Prostate gland (tissue), 2 donors: ENCODE results near the gene TBX2. TPM values are rescaled to one million over a fixed set of nuclear protein-coding genes. Genes with fewer than 3 reads are reported as not detected.

Experiments
- DNase-seq: peaks from one replicate; pipeline ENCODE4 v3.0.0-alpha.2; 2019; ENCODE audit warnings: low spot score
- H3K27ac ChIP-seq, 2 donors: fragments of 200-600 bp; sonication (generic); 2 replicates each; pipeline ENCODE4 v1.5.1; 2017 to 2019
- H3K27me3 ChIP-seq: fragments of 200-600 bp; sonication (generic); replicated peaks from 2 replicates; pipeline ENCODE4 v1.5.1; 2019; ENCODE audit not compliant: insufficient read depth
- H3K36me3 ChIP-seq, 2 donors: fragments of 200-600 bp; sonication (generic); 1 replicate in 1 of 2; 2 replicates in 1 of 2; pipeline versions ENCODE4 v1.5.1 to v1.8.1; 2017 to 2019
- H3K4me1 ChIP-seq: fragments of 200-600 bp; sonication (generic); replicated peaks from 2 replicates; pipeline ENCODE4 v1.5.1; 2019
- H3K4me3 ChIP-seq, 2 donors: fragments of 200-600 bp; sonication (generic); 2 replicates each; pipeline ENCODE4 v1.5.1; 2017 to 2019
- H3K9me3 ChIP-seq: fragments of 200-600 bp; sonication (generic); 2 replicates; pipeline ENCODE4 v1.5.1; 2017
- POLR2A ChIP-seq: fragments of 450-650 bp; IDR thresholded peaks from one replicate; pipeline ENCODE4 v1.6.1; 2016; ENCODE audit warnings: antibody characterized with exemption, mild to moderate bottlenecking
- POLR2AphosphoS5 ChIP-seq: sonication (generic); formaldehyde crosslinking; IDR thresholded peaks from one replicate; pipeline ENCODE4 v1.6.1; 2017; ENCODE audit warnings: antibody characterized with exemption
- WGBS: methylation state at CpG from one replicate; pipeline ENCODE4 v1.1.5; 2018; 5-methylcytosine and 5-hydroxymethylcytosine counted together
- intact Hi-C: fragments of 100-400 bp; cut with DNase I; formaldehyde crosslinking; loops from one replicate; pipeline ENCODE4 v1.14.2; 2022
- total RNA-seq, 2 donors: library from RNA; depleted of rRNA; stranded (reverse); fragments of >200 nt; gene quantifications; one replicate each; pipeline ENCODE4 v1.1.0, GENCODE V29; 2016
- TF ChIP-seq, protein P1 (sequence below), 4 experiments: fragments of 200-600 bp in 2 of 4; fragments of 450-650 bp in 2 of 4; sonication (generic) in 2 of 4; IDR thresholded peaks; 1 replicate in 3 of 4; 2 replicates in 1 of 4; pipeline ENCODE4 v1.5.1; 2016 to 2019; ENCODE audit warnings: antibody characterized with exemption in 4 of 4, mild to moderate bottlenecking in 2 of 4, moderate library complexity in 2 of 4

The TBX2 gene
- total RNA-seq, 2 donors from 2014 or later = 9.2 to 34.1 TPM

DNA sequence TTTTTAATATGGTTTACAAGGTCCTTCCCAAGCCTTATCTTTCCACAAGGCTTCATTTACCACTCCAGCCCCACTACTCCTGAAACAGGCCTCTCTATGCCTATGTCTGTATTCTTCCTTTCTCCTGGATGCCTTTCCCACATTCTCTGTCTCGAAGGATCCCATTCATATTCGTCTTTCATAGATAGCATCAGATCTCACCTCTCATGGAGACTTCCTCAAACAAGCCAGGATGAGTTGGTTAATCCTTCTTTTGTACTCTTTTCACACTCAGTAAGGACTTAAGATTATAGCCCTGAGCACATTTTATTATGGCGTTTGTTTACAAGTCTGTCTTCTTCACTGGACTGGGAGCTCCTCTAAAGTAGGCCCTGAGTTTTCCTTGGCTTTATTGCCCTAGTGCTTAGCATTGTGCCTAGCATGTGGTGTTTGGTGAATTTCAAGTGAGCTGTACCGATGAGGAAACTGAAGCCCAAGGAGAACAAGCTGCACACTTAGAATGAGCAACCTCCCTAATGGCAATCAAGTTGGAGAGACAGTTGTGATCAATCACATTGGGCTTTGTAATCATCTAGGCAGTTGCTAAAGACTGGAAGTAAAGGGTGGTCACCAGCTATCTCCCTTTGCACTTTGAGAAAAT, 42.6 kb downstream of the TBX2 start:
- H3K36me3 ChIP-seq = no peaks in the 10 kb centered on the region
- no peak overlapping the region for H3K27ac ChIP-seq
- no peaks in the 10 kb centered on the region for H3K9me3 ChIP-seq
- intact Hi-C loops = no loop called here
- no peak for TF ChIP-seq POLR2A
- TF ChIP-seq, protein P1, sequence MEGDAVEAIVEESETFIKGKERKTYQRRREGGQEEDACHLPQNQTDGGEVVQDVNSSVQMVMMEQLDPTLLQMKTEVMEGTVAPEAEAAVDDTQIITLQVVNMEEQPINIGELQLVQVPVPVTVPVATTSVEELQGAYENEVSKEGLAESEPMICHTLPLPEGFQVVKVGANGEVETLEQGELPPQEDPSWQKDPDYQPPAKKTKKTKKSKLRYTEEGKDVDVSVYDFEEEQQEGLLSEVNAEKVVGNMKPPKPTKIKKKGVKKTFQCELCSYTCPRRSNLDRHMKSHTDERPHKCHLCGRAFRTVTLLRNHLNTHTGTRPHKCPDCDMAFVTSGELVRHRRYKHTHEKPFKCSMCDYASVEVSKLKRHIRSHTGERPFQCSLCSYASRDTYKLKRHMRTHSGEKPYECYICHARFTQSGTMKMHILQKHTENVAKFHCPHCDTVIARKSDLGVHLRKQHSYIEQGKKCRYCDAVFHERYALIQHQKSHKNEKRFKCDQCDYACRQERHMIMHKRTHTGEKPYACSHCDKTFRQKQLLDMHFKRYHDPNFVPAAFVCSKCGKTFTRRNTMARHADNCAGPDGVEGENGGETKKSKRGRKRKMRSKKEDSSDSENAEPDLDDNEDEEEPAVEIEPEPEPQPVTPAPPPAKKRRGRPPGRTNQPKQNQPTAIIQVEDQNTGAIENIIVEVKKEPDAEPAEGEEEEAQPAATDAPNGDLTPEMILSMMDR (IDR thresholded peaks at IDR 0.05) = no peak
- no peak for TF ChIP-seq POLR2AphosphoS5
- WGBS = 52% methylated on average over 4 of the region's 4 CpGs
- H3K4me3 ChIP-seq = no peak overlapping the region
- no peak for DNase-seq
- no peaks in the 10 kb centered on the region for H3K27me3 ChIP-seq
- no peaks in the 10 kb centered on the region for H3K4me1 ChIP-seq

DNA sequence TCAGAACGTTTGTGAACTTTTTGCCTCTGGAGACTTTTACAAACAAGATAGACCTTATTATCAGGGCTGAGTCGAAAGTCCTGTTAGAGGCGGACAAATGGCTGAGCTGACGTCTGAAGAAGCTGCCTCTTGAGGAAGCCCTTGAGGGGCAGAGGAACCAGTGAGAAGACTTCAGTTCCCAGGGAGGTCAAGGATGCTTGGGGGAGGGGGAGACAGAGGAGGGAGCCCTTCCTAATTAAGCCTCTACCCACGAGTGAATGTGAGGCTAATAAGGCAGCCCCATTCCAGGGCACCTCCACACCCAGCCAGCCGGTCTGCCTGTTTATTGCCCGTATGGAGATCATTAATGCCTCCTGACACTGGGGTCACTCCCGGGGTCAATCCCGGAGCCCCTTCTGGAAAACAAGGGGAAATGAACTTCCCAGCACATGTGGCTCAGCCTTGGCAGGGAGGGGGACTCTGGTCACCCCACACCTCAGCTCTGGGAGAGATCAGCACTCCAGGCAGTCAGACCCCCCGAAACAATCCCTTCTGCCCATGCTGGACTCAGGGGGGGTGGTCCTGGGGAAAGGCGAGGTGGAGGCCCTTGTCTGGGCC, 43.3 kb downstream of the TBX2 start:
- Histone ChIP-seq H3K27me3 (no peaks in the 10 kb centered on the region), H3K4me1 (no peaks in the 10 kb centered on the region), H3K4me3 (no peak overlapping the region), H3K36me3 (no peaks in the 10 kb centered on the region), H3K27ac (no peak overlapping the region), H3K9me3 (no peaks in the 10 kb centered on the region)
- WGBS = 75% methylated on average over 11 of the region's 11 CpGs
- intact Hi-C loops = no loop called here
- no peak for TF ChIP-seq POLR2AphosphoS5
- TF ChIP-seq POLR2A = no peak
- TF ChIP-seq, protein P1 (IDR thresholded peaks at IDR 0.05) = no peak
- DNase-seq = no peak

DNA sequence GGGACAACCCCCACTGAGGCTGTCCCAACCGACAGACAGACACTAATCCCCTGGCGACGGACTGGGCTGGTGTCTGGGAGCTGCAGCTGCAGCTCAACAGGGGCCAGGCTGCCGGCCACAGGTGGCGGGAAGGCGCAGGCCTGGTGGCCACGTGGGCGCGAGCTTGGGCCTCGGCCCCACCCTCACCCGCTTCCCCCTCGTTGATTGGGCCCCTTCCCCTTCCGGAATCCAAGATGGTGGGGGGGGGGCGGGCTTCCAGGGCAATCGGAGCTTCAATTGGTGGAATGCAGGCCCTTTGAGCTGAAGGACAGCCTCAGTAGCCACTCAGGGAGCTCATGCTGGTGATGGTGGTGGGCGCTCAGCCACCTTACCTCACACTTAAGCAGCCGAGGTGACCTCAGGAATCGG, 43.8 kb downstream of the TBX2 start:
- WGBS = 68% methylated on average over 18 of the region's 18 CpGs
- H3K27ac ChIP-seq = no peak overlapping the region
- intact Hi-C loops = no loop called here

DNA sequence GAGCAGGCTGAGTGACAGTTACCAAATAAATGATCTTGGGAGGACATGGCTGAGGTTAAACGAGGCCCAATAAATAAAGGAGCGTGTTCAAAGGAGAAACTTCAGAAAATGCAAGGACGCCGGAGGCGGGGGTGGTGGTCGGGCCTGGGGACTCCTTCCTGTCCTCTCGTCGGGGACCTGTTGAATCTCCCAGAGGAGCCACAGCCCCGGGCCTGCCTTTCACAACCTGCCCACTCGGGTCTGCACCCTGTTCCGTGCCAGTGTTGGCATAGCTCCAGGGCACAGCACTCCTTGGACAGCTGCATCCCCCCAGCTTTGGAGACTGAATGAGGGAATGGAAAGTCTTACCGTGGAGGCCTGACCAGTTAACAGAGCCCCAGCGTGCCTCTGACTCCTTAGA, 44.4 kb downstream of the TBX2 start:
- TF ChIP-seq POLR2AphosphoS5 = no peak
- TF ChIP-seq POLR2A = no peak
- TF ChIP-seq, protein P1 (IDR thresholded peaks at IDR 0.05) = no peak
- no peak for DNase-seq
- H3K4me3 ChIP-seq = no peak overlapping the region

More for the DNA sequence above, 43.8 kb downstream of the TBX2 start:
- no peaks in the 10 kb centered on the region for H3K9me3 ChIP-seq
- no peak for DNase-seq
- H3K27me3 ChIP-seq = no peaks in the 10 kb centered on the region
- H3K4me1 ChIP-seq = no peaks in the 10 kb centered on the region
- no peaks in the 10 kb centered on the region for H3K36me3 ChIP-seq
- no peak overlapping the region for H3K4me3 ChIP-seq
- no peak for TF ChIP-seq POLR2AphosphoS5
- TF ChIP-seq, protein P1 (IDR thresholded peaks at IDR 0.05) = no peak
- TF ChIP-seq POLR2A = no peak

DNA sequence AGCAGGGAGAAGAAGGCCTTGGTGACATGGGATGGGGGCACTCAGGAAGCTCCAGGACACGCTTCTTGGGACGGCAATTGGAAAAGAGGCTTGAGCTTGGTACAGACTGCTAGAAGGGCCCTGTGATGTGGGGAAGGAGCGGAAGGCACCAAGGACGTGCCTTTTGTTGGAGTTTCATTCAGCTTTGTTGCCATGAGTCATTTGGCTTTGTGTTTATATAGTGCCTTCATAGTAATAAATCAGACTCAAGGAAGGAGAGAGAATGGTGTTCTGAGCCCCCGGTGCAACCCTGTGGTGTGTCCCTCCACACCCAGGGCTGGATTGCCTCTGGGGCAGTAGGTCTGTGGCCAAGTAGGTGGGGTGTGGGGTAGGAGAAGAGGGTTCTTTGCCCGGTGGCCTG, 45.2 kb downstream of the TBX2 start:
- DNase-seq = no peak
- 56% methylated on average over 6 of the region's 6 CpGs for WGBS
- Histone ChIP-seq H3K4me3 (no peak overlapping the region), H3K9me3 (no peaks in the 10 kb centered on the region), H3K27ac (no peak overlapping the region), H3K27me3 (no peaks in the 10 kb centered on the region), H3K4me1 (no peaks in the 10 kb centered on the region), H3K36me3 (no peaks in the 10 kb centered on the region)
- intact Hi-C loops = no loop called here
- TF ChIP-seq POLR2A (no peak), POLR2AphosphoS5 (no peak)
- TF ChIP-seq, protein P1 (IDR thresholded peaks at IDR 0.05) = no peak

More for the DNA sequence above, 44.4 kb downstream of the TBX2 start:
- H3K27me3 ChIP-seq = no peaks in the 10 kb centered on the region
- no peak overlapping the region for H3K27ac ChIP-seq
- intact Hi-C loops = no loop called here
- WGBS = 73% methylated on average over 13 of the region's 13 CpGs
- H3K9me3 ChIP-seq = no peaks in the 10 kb centered on the region
- H3K36me3 ChIP-seq = no peaks in the 10 kb centered on the region
- H3K4me1 ChIP-seq = no peaks in the 10 kb centered on the region
